Measurements from ENCODE around the gene FBXL7.

The FBXL7 gene

DNA sequence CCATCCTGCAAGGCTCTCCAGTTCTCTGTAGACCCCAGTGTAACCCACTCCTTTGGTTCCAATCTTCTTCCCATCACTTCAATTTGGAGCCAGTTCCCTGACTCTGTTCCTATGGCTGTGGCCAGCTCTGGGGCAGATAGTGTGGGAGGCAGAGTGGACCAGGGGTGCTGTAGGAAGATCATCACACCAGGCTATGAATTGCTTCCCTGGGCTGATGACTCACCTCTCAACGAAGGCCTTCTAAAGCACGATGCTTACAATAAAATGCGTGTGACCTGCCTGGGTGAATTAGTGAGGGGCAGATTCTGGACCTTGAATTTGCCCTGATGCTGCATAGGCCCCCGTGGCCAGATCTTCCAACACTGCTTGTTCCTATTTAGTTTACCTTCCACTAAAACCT lies 289.7 kb downstream of the FBXL7 start:
- DNase-seq, result no peak

DNA sequence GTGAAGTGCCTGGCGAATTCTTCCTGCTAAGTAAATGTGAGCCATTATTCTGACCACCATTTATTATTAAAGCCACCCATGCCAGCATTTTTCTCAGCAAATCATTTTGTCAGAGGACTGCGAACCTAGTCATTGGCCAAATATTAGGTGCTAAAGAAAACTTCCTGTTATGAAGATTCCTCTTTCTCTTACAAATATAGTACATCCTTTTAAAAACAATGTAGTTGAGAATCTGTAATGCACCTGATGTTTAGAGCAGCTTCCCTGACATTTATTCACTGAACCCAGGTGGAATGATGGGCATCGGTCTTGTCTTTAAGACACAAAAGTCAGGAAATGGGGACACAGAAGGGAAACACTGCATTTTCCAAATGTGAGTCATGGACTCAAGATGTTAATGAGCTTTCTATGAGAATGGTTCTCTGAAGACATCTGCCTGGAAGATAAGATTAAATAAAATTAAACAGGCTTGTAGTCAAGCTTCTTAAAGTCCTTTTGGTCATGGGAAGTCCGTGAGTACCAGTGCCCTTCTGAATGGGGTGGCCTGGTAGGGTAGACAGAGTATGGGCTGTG lies 290.6 kb downstream of the FBXL7 start:
- DNase-seq, result no peak

DNA sequence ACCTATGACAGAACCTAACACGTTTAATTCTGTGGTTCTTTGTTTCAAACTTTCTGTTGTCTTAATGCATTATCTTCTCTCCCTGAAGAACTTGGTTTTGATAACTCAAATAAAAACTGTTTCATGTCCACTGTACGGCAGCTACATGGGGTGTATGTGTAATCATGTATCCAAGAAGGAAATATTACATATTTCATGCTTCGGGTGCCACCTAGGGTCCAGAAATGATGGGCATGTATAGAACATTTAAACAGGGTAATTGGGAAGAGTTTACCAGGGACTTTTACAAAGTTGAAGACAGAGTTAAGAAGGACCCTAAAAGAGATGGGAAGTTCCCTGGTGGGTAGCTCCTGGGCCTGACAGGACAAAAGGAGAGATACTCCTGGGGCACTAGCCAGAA lies 291.3 kb downstream of the FBXL7 start:
- no peak for DNase-seq

DNA sequence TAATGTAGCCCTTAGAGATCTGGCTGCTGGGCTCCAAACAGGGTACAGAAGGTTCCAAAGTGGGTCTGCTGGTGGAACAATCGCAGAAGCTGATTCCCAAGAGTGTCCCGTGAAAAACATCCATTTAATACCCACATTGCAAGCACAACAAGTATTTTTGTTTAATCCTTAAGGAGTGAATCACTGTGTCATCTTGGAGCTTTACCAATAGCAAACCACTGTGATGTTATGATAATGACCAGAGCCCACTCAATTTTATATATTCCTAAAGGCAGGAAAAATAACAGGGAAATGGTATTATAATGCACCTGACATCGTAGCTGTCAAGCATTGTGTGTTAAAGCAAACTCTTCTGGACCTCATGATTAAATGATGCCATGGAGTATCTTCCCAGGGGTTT lies 291.9 kb downstream of the FBXL7 start:
- DNase-seq, result no peak

DNA sequence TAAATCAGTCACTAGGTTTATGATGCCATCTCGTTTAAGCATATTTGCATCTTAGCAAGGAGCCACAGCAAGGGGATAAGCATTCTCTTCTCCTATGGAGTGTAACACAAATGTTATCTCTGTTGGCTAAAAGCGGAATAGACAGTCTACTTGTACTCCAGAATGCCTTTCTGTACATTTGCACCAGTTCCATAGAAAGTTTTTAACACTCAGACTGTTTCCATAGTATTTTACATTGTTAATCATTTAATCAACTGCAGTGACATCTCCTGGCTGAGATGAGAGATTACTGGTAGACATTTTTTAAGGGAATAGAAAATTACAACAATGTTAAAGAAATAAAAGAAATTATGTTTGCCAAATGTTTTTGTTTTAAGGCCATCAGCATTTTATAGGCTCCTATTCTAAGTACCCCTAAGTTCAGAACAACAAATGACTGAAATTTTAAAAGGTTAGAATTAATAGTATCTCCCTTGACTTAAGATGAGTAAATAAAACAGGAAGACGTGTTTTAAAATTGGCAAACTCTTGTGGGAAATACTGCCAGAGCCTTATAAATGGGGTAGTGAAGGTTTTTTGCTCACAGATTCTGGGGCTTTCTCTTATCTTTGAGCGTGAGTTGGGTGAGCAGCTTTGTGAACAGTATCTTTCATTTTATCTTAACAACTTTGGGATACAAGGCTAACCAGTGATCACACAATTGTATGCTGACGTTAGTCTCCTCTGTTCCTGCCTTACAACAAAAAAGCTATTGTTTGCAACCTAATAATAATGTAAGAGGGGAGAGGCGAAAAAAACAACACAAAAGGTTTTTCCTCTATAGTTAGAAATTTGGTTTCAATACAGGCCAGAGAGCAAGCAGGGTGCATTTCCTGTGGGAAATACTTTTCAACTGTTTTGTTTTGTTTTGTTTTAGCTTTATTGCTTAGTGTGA lies 294.3 kb downstream of the FBXL7 start:
- no peak for DNase-seq

DNA sequence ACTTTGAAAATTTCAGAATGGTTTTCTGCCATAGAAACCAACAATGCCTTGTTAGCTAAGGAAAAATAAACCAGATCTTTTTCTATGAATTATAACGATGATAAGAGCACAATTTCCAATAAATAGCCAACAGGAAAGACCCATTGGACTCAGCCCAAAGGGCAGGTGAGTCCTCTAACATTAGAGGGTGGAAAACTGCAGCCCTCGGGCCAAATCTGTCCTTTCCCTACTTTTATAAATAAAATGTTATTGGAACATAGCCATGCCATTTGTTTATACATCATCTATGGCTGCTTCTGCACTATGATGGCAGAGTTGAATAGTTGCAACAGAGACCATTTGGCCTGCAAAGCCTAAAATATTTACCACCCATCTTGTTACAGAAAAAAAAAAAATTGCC lies 296.1 kb downstream of the FBXL7 start:
- DNase-seq, result no peak

DNA sequence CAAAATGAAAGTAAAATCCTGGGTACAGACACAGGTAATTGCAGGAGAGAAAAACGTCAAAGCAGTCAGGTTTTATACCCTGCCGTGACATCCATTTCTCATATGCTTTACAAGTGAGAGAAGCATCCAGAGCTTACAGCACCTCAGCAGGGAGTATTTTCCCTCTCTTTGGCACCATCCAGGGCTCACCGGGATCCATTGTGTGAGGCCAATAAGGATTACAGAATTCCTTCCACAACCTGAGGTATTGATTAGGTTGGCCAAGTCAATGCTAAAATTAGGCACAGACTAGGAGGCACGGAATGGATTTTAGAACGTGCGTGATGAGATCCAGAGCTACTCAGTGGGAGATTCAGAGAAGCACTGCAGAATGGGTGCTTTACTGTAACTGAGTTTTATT lies 296.6 kb downstream of the FBXL7 start:
- no peak for DNase-seq

- no peak for DNase-seq
Observed at GRCh38 chr5:15797116-15797515, 297.1 kb downstream of the FBXL7 start.

DNA sequence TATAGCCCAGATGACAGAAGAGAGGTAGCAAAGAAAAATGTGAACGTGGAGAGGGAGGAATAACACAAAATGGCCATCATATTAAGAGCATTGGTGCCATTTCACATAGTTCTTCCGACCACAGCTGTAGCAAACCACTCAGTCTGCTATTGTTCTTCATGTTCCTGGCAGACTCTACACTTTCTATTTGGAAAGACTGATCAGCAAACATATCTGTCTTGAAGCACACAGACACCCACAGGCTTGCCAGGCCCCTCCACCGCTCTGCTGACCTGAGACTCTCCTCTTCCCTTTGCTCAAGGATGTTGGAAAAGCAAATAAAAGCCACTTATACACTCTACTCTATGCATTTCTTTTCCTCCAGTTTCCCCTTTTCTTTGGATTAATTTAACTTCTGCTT lies 298.0 kb downstream of the FBXL7 start:
- no peak for DNase-seq

GRCh38 chr5:15799014-15799413 lies 299.0 kb downstream of the FBXL7 start:
- DNase-seq, result no peak

GRCh38 chr5:15799612-15800011 lies 299.6 kb downstream of the FBXL7 start:
- no peak for DNase-seq

DNA sequence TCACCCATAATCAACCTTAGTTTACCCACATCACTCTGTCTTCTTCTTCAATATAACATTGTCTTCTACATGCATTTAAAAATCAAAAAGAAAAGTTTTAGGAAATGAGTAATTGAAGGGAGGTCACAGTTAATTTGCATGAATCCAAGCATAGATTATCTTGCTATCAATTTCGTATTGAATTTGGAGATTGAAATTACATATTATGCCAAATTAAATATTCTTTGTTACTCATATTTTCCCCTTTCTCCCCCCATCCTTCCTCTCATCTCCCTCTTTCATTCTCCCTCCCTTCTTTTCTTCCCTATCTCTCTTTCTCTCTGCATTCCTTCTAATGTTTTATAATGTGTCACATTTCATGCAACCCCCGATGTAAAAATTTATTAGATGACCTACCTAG lies 303.3 kb downstream of the FBXL7 start:
- DNase-seq, result no peak

DNA sequence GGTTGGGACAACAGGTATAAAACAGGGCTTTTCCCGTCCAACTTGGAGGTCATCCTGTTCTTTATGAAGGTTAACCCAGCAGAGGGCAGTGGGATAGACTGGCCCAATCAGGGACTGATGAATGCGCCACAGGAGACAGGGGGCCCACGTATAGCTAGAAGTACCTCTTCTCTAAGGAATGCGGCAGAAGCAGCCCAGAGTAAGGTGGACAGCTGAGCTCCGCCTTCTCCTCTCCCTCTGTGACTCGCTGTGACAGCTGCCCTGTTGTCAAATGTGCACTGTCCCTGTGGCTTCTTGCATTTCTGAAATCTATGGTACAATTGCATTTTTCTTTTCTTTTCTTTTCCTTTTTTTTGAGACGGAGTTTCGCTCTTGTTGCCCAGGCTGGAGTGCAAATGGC lies 306.6 kb downstream of the FBXL7 start:
- DNase-seq, result no peak

- no peak for DNase-seq
Observed at GRCh38 chr5:15807248-15807647, 307.3 kb downstream of the FBXL7 start.

DNA sequence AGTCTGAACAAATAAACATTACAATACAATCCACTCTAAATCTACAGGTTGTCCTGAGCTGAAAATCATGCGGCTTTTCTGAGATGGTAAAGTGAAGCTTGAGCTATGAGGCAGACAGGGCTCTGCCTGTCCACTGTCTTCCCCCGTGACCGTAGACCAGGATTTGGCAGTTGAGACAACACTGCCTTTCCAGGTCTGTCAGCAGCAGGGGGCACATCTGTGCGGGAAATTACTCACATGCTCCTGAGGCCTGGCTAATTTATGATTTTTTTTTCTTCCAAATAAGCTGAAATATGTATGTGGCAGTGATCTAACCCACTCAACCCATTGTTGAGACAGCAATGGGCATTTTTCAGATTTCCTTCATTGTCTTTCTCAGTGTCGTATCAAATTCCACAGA lies 307.9 kb downstream of the FBXL7 start:
- DNase-seq, result peak; percentile 12 to 41

- no peak for DNase-seq
Observed at GRCh38 chr5:15808577-15808976, 308.6 kb downstream of the FBXL7 start.

DNA sequence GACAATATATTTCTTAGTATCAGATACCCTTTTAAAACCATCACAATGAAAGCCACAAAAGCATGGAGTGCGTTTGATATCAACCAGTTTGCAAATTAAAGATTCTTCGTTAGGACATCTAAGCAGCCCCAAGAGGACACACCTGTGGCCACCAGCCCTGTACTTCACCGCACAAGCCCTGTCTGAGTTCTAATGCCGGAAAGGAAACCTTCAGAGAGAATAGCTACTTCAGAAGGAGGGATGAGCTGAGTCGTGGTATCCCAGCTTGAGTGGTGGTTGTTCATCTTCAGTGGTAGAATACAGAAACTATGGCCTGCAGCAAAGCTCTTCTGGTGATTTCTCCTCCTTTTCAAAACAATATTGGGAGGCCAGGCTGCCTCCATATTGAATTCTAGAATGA lies 319.6 kb downstream of the FBXL7 start:
- DNase-seq, result no peak

DNA sequence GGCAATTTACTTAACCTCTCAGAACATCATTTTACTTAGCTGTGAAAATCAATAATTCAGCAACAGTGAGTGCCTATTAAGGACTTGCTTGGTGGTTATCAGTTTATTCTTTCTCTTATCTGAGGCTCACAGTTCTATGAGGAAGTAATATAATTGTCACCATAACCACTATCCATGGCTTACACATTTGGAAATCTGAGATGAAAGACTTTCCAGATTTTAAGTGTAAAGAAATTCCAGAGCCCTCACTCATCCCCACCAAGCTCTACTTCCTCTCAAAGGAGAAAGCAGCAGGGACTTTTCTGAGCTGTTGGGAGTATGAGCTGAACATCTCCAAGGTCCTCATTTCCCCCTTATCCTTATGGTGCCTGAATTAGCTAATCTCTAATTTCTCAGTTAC lies 321.5 kb downstream of the FBXL7 start:
- no peak for DNase-seq

- DNase-seq, result no peak
Observed at GRCh38 chr5:15823398-15823797, 323.4 kb downstream of the FBXL7 start.

DNA sequence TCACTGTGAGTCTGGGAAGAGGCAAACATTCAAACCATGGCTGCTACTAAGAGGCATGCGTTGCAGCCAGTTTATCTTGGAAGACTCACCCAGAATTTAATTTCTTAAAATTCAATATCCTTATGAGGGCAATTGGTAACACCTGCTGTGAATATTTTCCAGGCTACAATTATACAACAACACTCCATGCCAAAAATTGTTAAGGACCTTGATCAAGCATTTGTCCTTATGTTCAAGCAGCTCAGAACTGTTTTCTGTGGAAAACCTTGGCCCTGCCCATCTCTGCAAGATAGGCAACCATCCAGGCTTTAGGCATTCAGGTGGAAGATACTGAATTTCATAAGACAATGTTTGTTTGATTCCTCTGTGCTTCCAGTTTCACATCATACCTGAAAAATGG lies 327.8 kb downstream of the FBXL7 start:
- DNase-seq, result no peak

DNA sequence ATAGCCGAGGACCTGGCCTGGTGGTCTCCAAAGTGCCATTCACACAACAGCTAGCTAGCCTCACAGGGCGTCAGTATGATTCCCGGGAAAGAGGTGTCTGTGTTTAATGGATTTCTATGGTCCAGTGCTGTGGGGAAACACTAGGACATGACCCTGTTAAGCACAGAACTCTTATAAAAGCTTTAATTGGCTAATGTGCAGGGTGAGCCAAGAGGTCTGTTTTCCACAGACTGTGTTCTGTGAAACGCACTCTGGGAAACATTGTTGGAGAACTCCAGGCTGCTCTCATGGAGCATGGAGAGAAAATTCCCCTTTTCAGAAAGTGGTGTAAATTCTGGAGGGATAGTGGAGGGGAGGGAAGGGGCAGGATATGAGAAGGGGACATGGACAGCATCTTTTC lies 331.4 kb downstream of the FBXL7 start:
- DNase-seq, result no peak

DNA sequence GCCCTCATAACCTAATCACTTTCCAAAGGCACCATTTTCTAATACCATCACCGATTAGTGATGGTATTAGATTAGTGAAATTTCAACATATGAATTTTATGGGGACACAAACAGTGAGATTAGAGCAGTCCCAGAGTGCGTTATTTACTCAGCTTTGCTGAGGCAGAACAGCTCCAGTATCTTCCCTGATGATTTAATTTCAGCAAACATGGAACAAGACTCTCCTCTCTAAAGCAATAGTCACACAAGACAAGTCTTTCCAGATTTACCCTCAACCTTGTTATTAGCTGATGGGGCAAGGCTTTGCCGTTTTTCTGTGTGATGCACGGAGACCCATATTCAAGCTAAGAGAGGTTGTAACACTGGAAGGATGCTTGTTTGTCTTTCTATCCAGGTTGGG lies 333.4 kb downstream of the FBXL7 start:
- no peak for DNase-seq

- DNase-seq, result no peak
Observed at GRCh38 chr5:15834596-15835245, 334.7 kb downstream of the FBXL7 start.

GRCh38 chr5:15835514-15835913 lies 335.5 kb downstream of the FBXL7 start:
- DNase-seq, result no peak
